ENCODE results near the gene MAB21L3. TPM values are rescaled to one million over a fixed set of nuclear protein-coding genes. Genes with fewer than 3 reads are reported as not detected.

MAB21L3 gene
- total and polyA plus RNA-seq, 2 experiments from 2014 or later: not detected

GRCh38 chr1:116159177-116159576, 48.0 kb downstream of the MAB21L3 start:
- Histone ChIP-seq H3K4me3 (no peak overlapping the region), H3K9me2 (ENCODE audit: insufficient read depth) (no peaks in the 10 kb centered on the region), H3K4me2 (no peak overlapping the region), H4K20me1 (replicated peaks; ENCODE audit: insufficient read depth) (no peaks in the 10 kb centered on the region), H3K27me3 (ENCODE audit: insufficient read depth) (no peaks in the 10 kb centered on the region), H3K27ac (ENCODE audit: low read depth) (no peak overlapping the region), H3K36me3 (ENCODE audit: insufficient read depth) (no peaks in the 10 kb centered on the region), H2AFZ (no peak overlapping the region), H3K79me2 (replicated peaks; ENCODE audit: insufficient read depth) (no peaks in the 10 kb centered on the region), H3K4me1 (ENCODE audit: insufficient read depth) (no peaks in the 10 kb centered on the region), H3F3A (replicated peaks; ENCODE audit: low read depth) (no peaks in the 10 kb centered on the region)
- H3K4me3 Mint-ChIP-seq: no peak overlapping the region
- no peaks in the 10 kb centered on the region for H3K27me3 Mint-ChIP-seq (ENCODE audit: insufficient read depth, low read depth, poor library complexity)
- DNase-seq (ENCODE audit: low spot score): no peak
- H3K9me3 Mint-ChIP-seq: no peaks in the 10 kb centered on the region
- H3K4me1 Mint-ChIP-seq: no peaks in the 10 kb centered on the region; the same call in none of the 3 replicates
- no peak for ATAC-seq
- TF ChIP-seq ZNF114 (CRISPR knock-in tag; IDR thresholded peaks at IDR 0.05): no peak
- no peak for TF ChIP-seq ZNF462 (CRISPR knock-in tag; IDR thresholded peaks at IDR 0.05)
- H3K27ac Mint-ChIP-seq: no peak overlapping the region
- H3K36me3 Mint-ChIP-seq (ENCODE audit: low read depth): no peaks in the 10 kb centered on the region

- H3K79me2 ChIP-seq (replicated peaks; ENCODE audit: insufficient read depth): no peaks in the 10 kb centered on the region
- Mint-ChIP-seq H3K4me1 (no peaks in the 10 kb centered on the region; the same call in none of the 3 replicates), H3K9me3 (no peaks in the 10 kb centered on the region), H3K4me3 (no peak overlapping the region), H3K36me3 (ENCODE audit: low read depth) (no peaks in the 10 kb centered on the region), H3K27me3 (ENCODE audit: insufficient read depth, low read depth, poor library complexity) (no peaks in the 10 kb centered on the region), H3K27ac (no peak overlapping the region)
- no peak overlapping the region for H2AFZ ChIP-seq
- no peaks in the 10 kb centered on the region for H4K20me1 ChIP-seq (replicated peaks; ENCODE audit: insufficient read depth)
- no peaks in the 10 kb centered on the region for H3K36me3 ChIP-seq (ENCODE audit: insufficient read depth)
- ATAC-seq (no peak), DNase-seq (ENCODE audit: low spot score) (no peak)
- no peak overlapping the region for H3K4me2 ChIP-seq
- H3K4me3 ChIP-seq: no peak overlapping the region
- H3F3A ChIP-seq (replicated peaks; ENCODE audit: low read depth): no peaks in the 10 kb centered on the region
- H3K4me1 ChIP-seq (ENCODE audit: insufficient read depth): no peaks in the 10 kb centered on the region
- H3K9me2 ChIP-seq (ENCODE audit: insufficient read depth): no peaks in the 10 kb centered on the region
- H3K27me3 ChIP-seq (ENCODE audit: insufficient read depth): no peaks in the 10 kb centered on the region
- H3K27ac ChIP-seq (ENCODE audit: low read depth): no peak overlapping the region
- TF ChIP-seq POLR2AphosphoS5 (IDR thresholded peaks at IDR 0.05; ENCODE audit: low read depth) (no peak), CREB1 (CRISPR knock-in tag; IDR thresholded peaks at IDR 0.05; ENCODE audit: low read depth) (no peak), ZNF114 (CRISPR knock-in tag; IDR thresholded peaks at IDR 0.05) (no peak), CTCF (conservative IDR thresholded peaks at IDR 0.05; ENCODE audit: low read depth in 2 of 2) (no peak), JUNB (IDR thresholded peaks at IDR 0.05; ENCODE audit: unreplicated experiment) (no peak), ETS1 (IDR thresholded peaks at IDR 0.05) (no peak), STAT1 (IDR thresholded peaks at IDR 0.05; ENCODE audit: unreplicated experiment) (no peak)
Observed at GRCh38 chr1:116159611-116160010, 48.4 kb downstream of the MAB21L3 start.

Data from GM23338 (cell line).